A172 (cell line): ENCODE data around the gene INPP4B. TPM values are rescaled to one million over a fixed set of nuclear protein-coding genes. Genes with fewer than 3 reads are reported as not detected.

ENCODE experiments used
- DNase-seq: peaks from one replicate; pipeline ENCODE4 v3.0.0-alpha.2; 2015; ENCODE audit warnings: low spot score
- total RNA-seq: library from RNA; depleted of rRNA; stranded (reverse); fragments of >200 nt; shearing (Covaris generic); gene quantifications from 2 replicates; pipeline ENCODE4 v1.2.3, GENCODE V29; 2014

INPP4B gene
- total RNA-seq, 1 experiment from 2014 or later: 31.8 TPM

DNA sequence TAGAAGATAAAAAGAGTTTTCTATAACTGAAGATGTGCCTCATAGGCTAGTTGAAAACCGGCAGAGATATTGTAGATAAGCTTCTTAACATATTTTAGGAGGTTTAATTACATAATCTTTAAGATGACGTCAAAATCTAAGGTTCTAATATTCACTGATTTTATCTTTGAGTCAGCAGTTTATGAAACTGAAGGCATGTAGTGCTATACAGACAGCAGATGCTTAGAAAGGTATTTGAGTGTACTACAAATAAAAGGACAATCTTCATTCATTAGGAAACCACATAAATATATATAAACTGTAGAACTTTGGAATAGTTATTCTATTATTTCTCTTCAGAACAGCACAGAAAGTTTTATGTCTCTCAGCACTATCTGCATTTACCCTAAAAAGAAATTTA, 704.9 kb downstream of the INPP4B start:
- DNase-seq: no peak

DNA sequence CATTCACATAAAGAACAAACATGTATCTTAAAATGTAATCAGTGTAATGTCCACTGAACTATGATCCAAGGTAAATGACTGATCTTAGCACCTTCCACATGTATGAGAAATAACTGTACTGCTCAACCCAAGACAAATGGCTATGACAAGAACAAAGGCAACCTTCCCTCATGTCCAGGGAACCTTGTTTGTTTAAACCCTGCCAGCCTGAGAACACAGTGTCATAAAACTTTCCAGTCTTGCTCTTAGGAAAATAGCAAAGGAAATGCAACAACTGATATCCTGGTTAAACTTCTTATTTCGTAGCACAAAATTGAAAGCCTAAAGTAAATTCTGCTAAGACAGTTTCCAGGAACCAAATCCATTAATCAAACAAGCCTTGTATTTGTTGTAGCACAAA, 715.4 kb downstream of the INPP4B start:
- no peak for DNase-seq

DNA sequence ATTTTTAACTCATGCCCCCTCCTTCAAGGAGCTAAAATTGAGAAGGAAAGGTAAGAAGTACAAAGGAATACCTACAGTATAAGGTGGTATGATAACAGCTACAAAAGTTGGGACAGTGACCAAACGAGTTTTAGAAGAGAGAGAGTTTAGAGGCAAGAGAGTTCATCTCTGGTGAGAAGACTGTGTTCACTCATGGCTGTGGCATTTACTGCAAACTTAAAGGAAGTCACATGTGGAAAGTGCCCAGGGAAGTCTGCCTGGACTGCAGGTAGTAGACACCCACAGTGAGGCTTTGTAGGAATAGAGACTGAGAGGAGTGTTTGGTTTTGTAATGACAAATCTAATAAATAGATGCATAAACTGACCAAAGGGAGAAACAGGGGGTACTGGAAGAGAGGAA, 716.2 kb downstream of the INPP4B start:
- no peak for DNase-seq

DNA sequence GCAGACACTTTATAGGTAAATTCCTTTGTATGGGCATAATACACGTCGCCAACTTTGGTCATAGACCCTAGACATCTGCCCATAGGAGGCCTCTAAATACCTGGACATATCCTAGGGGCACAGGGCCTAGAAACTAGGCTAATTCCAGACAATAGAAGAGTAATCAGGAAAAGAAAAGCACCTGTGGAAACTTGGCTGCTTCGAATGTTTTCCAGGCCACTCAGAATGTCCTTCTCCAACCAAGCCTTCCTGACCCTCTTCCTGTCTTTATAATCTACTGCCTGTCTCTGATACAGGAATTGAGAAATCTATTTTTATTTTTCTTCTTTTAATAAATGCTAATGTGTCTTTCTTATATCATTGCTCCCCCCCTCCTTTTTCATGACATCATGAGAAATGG, 716.6 kb downstream of the INPP4B start:
- no peak for DNase-seq

DNA sequence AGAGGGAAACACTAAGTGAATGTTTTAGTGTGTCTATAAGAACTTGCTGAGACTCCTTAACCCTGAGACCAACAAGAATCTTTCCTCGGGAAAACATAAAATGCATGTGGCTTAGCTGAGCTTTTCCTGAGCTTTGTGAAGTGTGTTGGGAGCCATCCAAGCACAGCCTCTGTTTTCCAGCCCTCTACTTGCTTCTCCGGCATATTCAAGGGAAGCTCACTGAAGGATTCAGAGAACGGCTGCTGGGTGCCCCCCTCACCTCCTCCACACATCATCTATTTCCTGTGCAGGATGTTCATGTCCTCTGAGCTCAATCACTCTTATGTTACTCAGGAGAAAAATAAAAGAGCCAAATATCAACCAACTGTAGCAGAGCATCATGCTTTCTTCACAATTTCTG, 717.6 kb downstream of the INPP4B start:
- DNase-seq: no peak

DNA sequence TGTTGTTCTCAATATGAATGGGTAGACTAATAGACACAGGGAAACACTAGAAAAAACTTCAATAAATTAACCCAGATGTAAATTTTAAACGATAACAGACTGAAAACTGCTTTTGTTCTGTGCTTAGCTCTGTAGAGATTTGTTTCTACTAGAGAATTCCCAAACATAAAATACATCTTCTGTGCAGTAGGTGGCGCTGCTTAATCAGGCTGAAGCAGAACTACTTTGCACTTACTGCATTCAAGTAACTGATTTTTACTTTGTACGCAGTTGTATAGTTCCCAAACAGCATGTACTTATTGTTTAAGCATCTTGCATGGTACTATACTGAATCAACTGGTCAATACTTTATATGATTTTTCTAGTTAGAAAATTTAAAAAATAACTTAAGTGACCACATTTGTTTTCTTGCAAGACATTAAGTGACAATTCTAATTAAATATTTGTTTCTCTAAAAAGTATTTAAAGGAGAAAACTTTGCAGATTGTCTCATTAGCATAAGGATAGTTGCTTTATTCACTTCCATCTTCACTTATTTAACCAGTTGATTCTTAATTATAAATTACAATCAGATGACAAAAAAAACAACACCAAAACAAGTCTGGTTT, 719.1 kb downstream of the INPP4B start:
- DNase-seq: peak; percentile 66

DNA sequence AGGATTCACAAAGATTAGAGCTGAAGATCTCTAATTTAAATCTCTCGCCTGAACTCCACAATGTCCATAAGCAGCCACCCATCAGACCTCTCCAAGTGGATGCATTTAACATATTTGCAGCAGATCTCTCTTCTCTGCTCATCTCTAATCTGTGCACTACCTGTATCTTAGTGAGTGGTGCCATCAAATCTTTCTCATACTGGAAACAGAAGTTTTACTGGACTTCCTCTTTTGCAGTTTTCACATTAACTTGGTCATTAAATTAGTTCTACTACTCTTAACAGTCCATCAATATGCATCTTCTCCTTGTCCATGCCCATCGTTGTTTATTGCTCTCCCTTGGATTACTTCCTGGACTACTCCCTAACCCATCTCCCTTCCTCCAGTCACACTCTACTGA, 721.2 kb downstream of the INPP4B start:
- DNase-seq: no peak

DNA sequence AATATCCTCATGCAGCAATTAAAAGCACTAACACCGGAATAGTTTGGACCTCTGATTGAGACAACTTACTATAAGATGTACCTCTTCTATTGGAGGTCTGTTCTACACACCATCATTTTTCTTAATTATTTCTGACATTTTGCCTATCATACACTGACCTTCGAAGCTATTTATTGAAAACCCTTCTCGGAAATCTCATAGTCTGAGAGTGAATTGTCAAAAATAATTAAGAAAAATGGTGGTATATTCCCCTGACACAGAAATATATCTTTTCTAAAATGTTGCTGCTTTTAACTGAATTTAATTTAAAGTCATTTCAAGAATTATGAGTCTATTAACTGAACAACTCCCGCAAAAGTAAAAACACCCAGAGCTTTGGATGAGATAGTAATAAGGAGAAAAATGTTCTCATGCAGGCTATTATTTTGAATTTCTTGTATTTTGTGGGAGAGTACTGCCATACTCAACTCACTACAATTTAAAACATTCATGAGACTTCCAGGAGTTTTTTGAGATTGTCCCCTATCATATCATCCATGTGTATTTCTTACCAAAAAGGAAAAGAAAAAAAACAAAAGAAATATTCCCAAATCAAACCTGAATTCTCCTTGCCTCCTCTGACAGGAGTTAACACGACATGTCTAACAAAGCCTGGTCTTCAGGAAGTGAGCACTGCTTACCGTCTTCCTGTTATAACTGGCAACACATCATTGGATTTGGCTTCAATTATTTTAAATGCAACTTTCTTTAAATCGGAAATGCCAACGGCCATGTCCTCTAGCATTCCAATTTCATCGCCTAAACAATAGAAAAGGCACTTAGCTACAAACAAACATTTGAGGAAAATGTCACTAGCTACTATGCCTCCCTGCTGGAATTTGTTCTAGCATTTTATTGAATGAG, 724.4 kb downstream of the INPP4B start:
- DNase-seq: no peak

DNA sequence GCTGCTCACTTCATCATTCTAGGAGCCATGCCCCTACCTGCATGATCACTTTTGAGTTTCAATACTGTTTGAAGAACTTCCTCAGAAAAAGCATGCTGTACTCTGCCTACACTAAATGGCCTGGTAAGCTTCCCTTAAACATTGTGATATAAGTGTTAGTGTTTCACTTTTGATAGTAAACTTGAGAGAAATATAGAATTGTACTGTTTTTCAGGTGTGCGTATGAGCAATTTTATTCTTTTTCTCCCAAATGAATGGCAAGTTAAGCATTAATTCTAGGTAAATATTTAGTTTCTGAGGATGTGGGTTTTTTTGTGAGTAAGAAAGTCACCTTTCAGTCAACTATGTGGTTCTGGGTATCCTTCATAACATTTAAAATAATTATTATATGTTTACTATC, 725.2 kb downstream of the INPP4B start:
- DNase-seq: no peak

DNA sequence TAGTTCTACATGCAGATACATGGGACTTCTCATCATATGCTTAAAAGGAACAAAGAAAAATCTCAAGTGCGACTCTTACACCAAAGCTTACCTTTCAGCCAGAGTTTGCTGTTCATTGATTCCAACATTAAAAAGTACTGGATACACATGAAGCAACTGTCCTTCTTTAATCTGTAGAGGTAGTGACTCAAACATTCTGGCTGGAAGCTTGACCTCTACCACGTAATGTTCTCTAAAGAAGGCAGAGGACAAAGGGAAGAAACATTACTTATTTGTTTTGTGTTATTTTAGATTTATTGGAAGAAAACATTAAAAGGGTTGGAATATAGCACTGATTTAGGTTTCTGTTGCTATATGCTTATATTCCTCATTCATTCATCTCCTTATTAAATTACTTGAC, 733.6 kb downstream of the INPP4B start:
- DNase-seq: no peak

DNA sequence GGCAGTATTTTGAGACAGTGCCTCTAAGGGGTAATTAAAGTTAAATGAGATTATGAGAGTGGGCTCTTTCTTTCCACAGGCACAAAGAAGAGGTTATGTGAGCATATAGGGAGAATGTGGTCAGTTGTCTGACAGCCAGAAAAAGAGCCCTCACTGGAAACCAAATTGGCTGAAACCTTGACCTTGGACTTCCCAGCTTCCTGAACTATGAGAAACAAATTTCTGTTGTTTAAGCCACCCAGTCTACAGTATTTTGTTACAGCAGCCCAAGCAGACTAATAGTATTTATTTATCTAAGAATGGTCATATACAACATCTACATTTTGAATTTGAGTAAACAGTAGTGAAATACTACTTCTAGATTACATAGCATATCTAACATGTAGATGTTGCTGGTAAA, 736.0 kb downstream of the INPP4B start:
- DNase-seq: no peak

DNA sequence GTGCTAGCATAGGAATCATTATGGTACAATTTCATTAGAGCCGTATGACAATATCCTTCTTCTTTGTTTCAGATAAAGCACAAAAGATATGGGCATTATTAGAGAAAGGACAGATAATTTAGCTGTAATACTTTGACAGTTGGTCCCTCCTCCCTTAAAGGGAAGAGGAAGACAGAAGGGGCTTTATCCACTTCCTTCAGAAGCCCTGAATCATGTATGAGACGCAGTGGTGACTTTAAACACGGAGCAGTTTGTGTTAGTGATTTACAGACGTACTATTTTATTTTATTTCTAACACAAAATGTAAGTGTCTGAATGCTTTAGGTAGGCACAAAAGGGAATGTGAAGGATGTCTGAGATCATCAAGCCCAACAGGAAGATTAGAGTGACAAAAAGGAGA, 742.1 kb downstream of the INPP4B start:
- no peak for DNase-seq

DNA sequence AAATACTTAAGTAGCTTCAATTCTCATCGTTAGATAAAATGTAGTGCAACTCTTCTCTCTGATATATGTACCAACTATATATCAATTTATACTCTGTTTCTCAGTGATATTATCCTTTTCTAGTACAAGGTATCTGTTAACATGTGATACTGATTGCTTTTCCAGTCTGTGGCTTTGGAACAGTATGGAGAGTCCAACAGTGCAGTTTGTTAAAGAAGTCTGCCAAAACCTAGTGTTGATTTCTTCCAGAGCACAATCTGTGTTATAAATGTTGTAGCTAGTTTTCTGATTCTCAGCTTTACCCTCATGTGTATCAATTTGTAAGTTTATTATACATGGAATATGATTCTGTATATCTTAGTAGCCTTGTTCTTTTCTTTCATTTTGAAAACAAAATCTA, 744.7 kb downstream of the INPP4B start:
- DNase-seq: no peak

DNA sequence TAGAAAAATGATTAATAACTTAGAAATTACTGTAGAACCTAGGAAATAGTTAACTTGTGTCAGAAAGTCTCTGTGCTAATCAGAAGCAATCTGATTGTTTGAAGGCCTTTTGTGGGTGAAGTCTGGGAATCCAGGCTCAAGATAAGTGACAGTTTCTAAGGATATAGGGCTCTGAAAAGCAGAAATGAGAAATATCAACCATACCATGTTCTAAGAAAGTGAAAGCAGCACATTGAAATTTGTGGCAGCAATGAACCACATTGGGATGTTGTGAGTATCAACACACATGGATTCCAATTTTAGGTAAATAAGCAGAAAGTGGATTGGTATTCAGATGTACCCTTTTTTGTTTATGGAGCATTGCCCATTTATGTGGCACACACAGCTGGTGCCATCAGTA, 745.2 kb downstream of the INPP4B start:
- no peak for DNase-seq

DNA sequence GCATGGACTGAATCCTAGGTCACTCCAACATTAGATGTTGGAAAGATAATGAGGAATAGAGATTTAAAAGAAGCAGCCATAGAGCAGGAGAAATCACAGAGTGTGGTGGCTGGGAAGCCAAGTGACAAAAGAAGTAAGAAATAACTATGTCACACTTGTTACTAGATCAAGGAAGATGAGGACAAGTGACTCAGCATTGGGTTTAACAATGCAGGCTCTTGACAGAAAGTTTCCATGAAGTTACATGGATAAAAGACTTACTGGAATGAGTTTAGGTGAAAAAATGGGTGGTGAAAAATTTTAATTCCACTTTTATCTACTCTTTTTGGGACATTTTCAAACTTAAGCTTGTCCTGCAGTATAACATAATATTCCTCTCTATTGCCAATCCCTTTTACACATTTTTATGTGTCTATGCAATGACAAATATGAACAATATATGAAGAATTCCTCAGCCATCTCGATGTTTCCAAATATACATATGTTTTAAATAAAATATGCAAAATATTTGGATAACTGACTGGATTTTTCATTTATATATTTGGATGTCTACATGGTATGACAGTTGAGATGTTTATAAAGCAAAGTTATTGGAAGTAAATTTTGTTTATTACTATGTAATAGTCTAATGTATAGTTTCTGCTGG, 747.1 kb downstream of the INPP4B start:
- no peak for DNase-seq

DNA sequence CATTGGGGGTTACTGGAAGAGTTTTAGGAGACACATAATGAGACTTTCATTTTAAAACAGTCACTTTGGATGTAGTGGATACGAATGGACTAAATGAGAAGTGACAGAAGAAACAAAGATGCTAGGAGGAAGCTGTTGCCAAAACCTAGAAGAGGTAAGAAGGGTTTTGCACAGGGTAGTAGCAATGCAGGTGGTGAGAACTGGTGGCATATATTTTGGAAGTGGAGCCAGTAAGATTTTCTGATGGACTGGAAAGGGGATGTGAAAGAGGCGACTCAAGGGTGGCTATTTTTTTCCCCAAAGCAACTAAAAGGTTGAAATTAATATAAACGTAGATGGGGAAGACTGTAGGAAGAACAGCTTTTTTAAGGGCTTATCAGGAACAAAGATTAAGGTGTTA, 747.7 kb downstream of the INPP4B start:
- no peak for DNase-seq

DNA sequence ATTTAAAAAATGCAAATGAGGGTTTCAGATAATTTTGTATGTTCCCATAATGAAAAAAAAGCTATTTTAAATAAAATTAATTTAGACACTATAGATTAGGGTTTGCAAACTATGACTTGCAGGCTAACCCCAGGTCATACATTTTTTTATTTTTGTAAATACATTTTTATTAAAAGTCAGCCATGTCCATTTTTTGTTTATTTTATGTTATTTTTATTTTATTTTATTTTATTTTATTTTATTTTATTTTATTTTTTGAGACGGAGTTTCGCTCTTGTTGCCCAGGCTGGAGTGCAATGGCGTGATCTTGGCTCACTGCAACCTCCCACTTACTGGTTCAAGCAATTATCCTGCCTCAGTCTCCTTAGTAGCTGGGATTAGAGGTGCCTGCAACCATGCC, 749.1 kb downstream of the INPP4B start:
- no peak for DNase-seq

DNA sequence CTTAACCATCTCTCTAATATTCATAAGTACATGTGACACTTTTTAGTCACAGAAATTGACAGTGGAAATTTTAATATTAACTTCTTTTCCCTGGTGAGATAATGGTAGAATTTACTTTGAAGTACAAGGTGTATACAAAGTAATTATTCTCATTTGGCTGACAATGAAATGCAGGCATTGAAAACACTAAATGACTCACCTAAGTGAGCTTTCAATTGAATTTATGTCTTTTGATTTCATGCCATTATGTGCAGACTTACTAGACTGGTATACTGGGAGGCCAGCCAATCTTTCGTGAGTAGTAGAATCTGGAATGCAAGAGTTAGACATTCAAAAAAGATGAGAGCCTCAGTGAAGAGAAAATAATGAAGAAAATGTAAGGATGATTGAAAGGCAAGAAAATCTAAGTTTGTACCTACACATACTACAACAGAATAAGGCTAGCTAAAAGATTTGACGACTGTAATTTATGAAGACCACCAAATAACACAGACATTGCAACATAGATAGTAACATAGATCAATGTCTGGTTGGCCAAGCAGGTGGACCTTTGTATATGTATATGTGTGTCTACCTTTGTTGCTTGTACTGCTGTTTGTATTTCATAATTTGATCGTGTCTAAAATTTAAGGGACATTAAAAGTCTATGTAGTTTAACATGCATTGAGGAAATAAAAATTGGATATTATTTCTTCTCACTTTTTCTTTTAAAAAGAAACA, 750.1 kb downstream of the INPP4B start:
- DNase-seq: peak; percentile 96

DNA sequence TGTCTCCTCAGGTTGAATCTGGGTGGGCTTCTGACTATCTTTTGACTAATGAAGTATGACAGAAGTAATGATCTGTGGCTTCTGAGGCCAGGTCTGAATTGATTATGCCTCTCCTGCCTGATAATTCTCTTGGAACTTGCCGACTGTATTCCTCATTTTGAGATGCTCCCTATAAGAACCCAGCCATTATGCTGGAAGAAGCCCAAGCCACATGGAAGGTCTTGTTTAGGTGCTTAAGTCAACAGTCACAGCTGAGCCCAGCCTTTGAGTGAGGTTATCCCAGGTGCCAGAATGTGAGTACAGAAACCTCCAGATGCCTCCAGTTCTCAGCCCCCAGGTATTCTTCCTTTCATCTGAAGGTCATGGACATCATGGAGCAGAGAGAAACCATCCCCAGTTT, 753.2 kb downstream of the INPP4B start:
- no peak for DNase-seq

DNA sequence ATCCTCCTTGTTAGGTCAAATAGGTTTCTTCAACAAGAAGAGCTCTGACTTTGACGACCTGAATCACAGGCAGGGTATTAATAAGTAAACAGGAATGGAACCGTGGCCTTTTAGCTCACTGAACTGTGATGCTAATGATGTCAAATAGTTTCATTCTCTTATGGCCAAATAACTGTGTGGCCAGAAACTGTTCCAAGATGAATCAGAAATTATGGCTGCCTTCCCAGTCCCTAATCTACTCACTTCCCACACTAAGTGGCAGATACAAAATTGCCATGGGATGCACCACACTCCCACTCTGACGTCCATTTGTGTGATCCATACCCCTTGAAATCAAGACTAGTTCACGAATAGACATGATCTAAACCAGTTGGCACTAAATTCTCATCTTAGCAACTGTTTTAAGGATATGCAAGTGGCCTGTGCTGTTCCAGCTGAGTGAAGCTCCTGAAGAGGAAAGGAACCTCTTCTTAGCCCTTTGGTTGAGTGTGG, 754.4 kb downstream of the INPP4B start:
- DNase-seq: peak; percentile 84

DNA sequence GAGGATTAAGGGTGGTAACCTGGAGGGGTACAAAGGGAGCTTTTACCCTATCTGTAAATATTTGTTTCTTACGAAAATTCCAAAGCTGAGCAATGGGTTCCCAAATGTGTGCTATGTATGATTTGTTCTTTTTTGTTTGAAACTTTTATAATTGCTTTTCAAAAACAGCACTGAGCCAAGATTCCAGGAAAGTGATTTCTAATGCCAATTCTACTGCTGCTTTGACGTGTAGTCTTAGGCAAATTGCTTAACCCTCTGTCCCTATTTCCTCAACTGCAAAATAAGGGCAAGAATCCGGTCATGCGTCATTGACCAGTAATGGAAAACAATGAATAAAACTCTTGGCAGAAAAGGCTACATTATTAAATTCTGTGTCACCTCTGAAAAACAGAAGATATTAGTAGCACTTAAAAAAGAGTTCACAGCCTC, 755.0 kb downstream of the INPP4B start:
- peak; percentile 64 for DNase-seq

DNA sequence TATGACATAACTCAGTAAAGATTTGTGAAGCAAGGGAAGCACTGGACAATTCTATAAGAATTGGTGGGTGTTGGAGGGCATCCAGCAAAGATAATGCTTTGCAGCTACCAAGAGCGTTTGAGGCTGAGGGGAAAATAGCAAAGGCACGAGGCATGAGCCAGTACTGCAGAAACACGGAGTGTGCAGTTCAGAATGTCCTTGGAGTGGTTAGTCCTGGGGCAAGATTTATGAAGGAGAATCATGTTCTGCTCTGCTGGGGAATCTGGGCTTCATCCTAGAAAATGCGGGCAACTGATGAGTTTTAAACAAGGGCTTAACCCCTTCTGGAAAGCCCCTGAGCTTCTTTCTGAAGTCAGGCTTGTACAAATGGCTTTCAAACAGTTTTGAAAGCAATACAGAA, 757.2 kb downstream of the INPP4B start:
- no peak for DNase-seq
